Psoas muscle (tissue), 8 donors: ENCODE data around the gene IL18BP. TPM values are rescaled to one million over a fixed set of nuclear protein-coding genes. Genes with fewer than 3 reads are reported as not detected.

Source experiments
- ATAC-seq, 4 donors: fragments of 200-7000 bp; cut with Tn5 transposase; one replicate each; pipeline ENCODE4 v1.9.1; 2020; ENCODE audit warnings: moderate library complexity in 3 of 4, mild to moderate bottlenecking in 2 of 4
- DNase-seq, 2 donors: peaks; one replicate each; pipeline ENCODE4 v3.0.0-alpha.2; 2020
- H3K27ac ChIP-seq: fragments of 200-600 bp; one replicate; pipeline ENCODE4 v1.8.0; 2022
- H3K27me3 ChIP-seq, 3 donors: fragments of 200-600 bp in 1 of 3; one replicate each; pipeline versions ENCODE4 v1.6.1 to v1.8.0; 2013 to 2022; ENCODE audit warnings: low read length in 2 of 3, mild to moderate bottlenecking in 2 of 3, moderate library complexity in 1 of 3; ENCODE audit not compliant: insufficient read depth in 3 of 3
- H3K36me3 ChIP-seq, 2 donors: fragments of 200-600 bp in 1 of 2; one replicate each; pipeline versions ENCODE4 v1.6.1 to v1.8.0; 2013 to 2022; ENCODE audit warnings: low read depth in 1 of 2, mild to moderate bottlenecking in 1 of 2, moderate library complexity in 1 of 2; ENCODE audit not compliant: insufficient read depth in 1 of 2
- H3K4me1 ChIP-seq: fragments of 200-600 bp; one replicate; pipeline ENCODE4 v1.8.0; 2022
- H3K4me3 ChIP-seq: fragments of 200-600 bp; one replicate; pipeline ENCODE4 v1.8.0; 2022; ENCODE audit warnings: mild to moderate bottlenecking
- H3K9me3 ChIP-seq: fragments of 200-600 bp; one replicate; pipeline ENCODE4 v1.8.0; 2022
- CTCF ChIP-seq: fragments of 200-600 bp; IDR thresholded peaks from one replicate; pipeline ENCODE4 v1.8.0; 2022; ENCODE audit warnings: antibody characterized with exemption
- WGBS, 3 donors: extraction: QIAGEN DNeasy Blood & Tissue Kit; methylation state at CpG; one replicate each; pipeline versions ENCODE4 v1.1.6 to v1.1.7; 2013; 5-methylcytosine and 5-hydroxymethylcytosine counted together
- intact Hi-C, 2 donors: fragments of 100-400 bp; cut with DNase I; formaldehyde crosslinking; loops; one replicate each; pipeline versions ENCODE4 v1.11.0 to v1.14.2; 2022
- long read RNA-seq, 2 donors: library from polyadenylated mRNA; unstranded; transcript quantifications; one replicate each; pipeline ENCODE4 v2.0.0, GENCODE V29; 2021
- polyA plus RNA-seq, 3 donors: library from polyadenylated mRNA; stranded (reverse); fragments of 200-250 nt; gene quantifications; one replicate each; pipeline ENCODE4 v1.2.3, GENCODE V29; 2013
- total RNA-seq, 4 donors: library from RNA; stranded (reverse); fragmentation: NEBNext Ultra II Directional in 2 of 4; extraction: Animal tissue kit (Norgen Biotek cat#: 25700) in 2 of 4; gene quantifications; one replicate each; pipeline versions ENCODE4 v1.2.1 to v1.2.4, GENCODE V29; 2021 to 2023
- donor health status: healthy with polysubstance abuse.
- donor health status: DM: no; HTN: no; CAD: no; lungs with moderate emphysema.
- donor health status: Bipolar disorder and iron deficiency.
- donor health status: healthy.
- donor health status: DM: yes; HTN: yes; CAD: no.
- donor health status: DM: no; HTN: no; CAD: no.
- donor health status: DM: no; HTN: no; CAD: no.
- donor health status: DM: yes; HTN: yes; CAD: no.

Gene IL18BP
- 1 to 10 TPM; 2.9 to 4.4 (median 3.2) TPM for total RNA-seq
- 1 to 10 TPM; 1.5 to 2.1 (median 2.0) TPM for polyA plus RNA-seq
- long read RNA-seq, donor 1, partial matches to known transcripts = 0 of 1 reads
- long read RNA-seq, donor 1, other reads (novel, unspliced or antisense) = 0 of 1 reads
- long read RNA-seq, donor 2 = 0 reads

GRCh38 chr11:71998649-71999310 is at the start of gene IL18BP:
Gene IL18BP (plus strand): TSS chr11:71998909. CDS start chr11:71999985, 1,076 bp downstream.
- Histone ChIP-seq H3K27me3 (no peaks in the 10 kb centered on the region), H3K4me1 (peaks cover 5% of the 10 kb centered on the region), H3K27ac (peak within 1 kb of the TSS; percentile 47), H3K36me3 (peaks cover 0 to 49% of the 10 kb centered on the region in 2 donors), H3K9me3 (no peaks in the 10 kb centered on the region), H3K4me3 (peak within 1 kb of the TSS; percentile 41)
- no peak for TF ChIP-seq CTCF
- DNase-seq = no peak
- intact Hi-C loops = no loop called here
- no peak for ATAC-seq
- 68 to 78% (median 71%) methylated on average over 11 of the region's 11 CpGs for WGBS, 3 donors

GRCh38 chr11:71949034-71949433 is 49.7 kb upstream of the IL18BP start:
- intact Hi-C loops = no loop called here
- H3K4me3 ChIP-seq = no peak overlapping the region
- H3K27ac ChIP-seq = no peak overlapping the region
- no peak for DNase-seq
- 64 to 86% (median 74%) methylated on average over 6 of the region's 6 CpGs for WGBS, 3 donors
- no peaks in the 10 kb centered on the region for H3K36me3 ChIP-seq
- ATAC-seq = peak in 2 of 4 donors; percentile 2 to 4
- H3K4me1 ChIP-seq = peaks cover 47% of the 10 kb centered on the region
- H3K27me3 ChIP-seq = no peaks in the 10 kb centered on the region
- H3K9me3 ChIP-seq = no peaks in the 10 kb centered on the region
- TF ChIP-seq CTCF = no peak

- WGBS, 3 donors = 62 to 95% (median 69%) methylated on average over 4 of the region's 4 CpGs
- Histone ChIP-seq H3K27me3 (no peaks in the 10 kb centered on the region), H3K9me3 (no peaks in the 10 kb centered on the region), H3K4me3 (no peak overlapping the region), H3K36me3 (no peaks in the 10 kb centered on the region), H3K4me1 (peaks cover 46% of the 10 kb centered on the region), H3K27ac (no peak overlapping the region)
- intact Hi-C loops = no loop called here
- TF ChIP-seq CTCF = no peak
- ATAC-seq (no peak), DNase-seq (no peak)
Measured at GRCh38 chr11:71951741-71952310, 46.9 kb upstream of the IL18BP start.

- no peaks in the 10 kb centered on the region for H3K9me3 ChIP-seq
- H3K36me3 ChIP-seq = peaks cover 0 to 15% of the 10 kb centered on the region in 2 donors
- H3K27me3 ChIP-seq = no peaks in the 10 kb centered on the region
- H3K4me3 ChIP-seq = no peak overlapping the region
- ATAC-seq (no peak), DNase-seq (no peak)
- no peak overlapping the region for H3K27ac ChIP-seq
- no peak for TF ChIP-seq CTCF
- peaks cover 25% of the 10 kb centered on the region for H3K4me1 ChIP-seq
- intact Hi-C loops = no loop called here
- WGBS, 3 donors = 61 to 65% (median 63%) methylated on average over 3 of the region's 3 CpGs
Measured at GRCh38 chr11:71955898-71956456, 42.7 kb upstream of the IL18BP start.
